DOHH2 (cell line): ENCODE results near the gene CPNE2.

Experiments
- CTCF ChIP-seq: fragments of 200-600 bp; sonication (generic); IDR thresholded peaks from one replicate; pipeline ENCODE4 v1.5.1; 2014; ENCODE audit warnings: antibody characterized with exemption, mild to moderate bottlenecking, low read depth, low read length; ENCODE audit not compliant: poor library complexity, severe bottlenecking
- EZH2phosphoT487 ChIP-seq: fragments of 200-600 bp; sonication (generic); IDR thresholded peaks from 2 replicates; pipeline ENCODE4 v1.6.1; 2017; ENCODE audit warnings: borderline replicate concordance, mild to moderate bottlenecking, antibody characterized with exemption, low read length, moderate library complexity, mixed read lengths

- TF ChIP-seq CTCF (no peak), EZH2phosphoT487 (no peak)
These were observed 3.8 kb downstream of the CPNE2 start for GRCh38 chr16:57096192-57096591.
